LNCAP (cell line): ENCODE measurements around the gene TSSC4.

ENCODE experiments used
- TF ChIP-seq, protein P1 (sequence below): fragments of 450-650 bp; IDR thresholded peaks from 2 replicates; pipeline ENCODE4 v1.5.1; 2017; ENCODE audit warnings: mild to moderate bottlenecking

Gene TSSC4

GRCh38 chr11:2400069-2400761, at the start of gene TSSC4:
TSSC4 (plus strand) TSS chr11:2400750; CDS start chr11:2402634, 1,884 bp downstream.
- TF ChIP-seq, protein P1, sequence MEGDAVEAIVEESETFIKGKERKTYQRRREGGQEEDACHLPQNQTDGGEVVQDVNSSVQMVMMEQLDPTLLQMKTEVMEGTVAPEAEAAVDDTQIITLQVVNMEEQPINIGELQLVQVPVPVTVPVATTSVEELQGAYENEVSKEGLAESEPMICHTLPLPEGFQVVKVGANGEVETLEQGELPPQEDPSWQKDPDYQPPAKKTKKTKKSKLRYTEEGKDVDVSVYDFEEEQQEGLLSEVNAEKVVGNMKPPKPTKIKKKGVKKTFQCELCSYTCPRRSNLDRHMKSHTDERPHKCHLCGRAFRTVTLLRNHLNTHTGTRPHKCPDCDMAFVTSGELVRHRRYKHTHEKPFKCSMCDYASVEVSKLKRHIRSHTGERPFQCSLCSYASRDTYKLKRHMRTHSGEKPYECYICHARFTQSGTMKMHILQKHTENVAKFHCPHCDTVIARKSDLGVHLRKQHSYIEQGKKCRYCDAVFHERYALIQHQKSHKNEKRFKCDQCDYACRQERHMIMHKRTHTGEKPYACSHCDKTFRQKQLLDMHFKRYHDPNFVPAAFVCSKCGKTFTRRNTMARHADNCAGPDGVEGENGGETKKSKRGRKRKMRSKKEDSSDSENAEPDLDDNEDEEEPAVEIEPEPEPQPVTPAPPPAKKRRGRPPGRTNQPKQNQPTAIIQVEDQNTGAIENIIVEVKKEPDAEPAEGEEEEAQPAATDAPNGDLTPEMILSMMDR = peak; percentile 99

GRCh38 chr11:2351701-2352100, 48.8 kb upstream of the TSSC4 start:
- TF ChIP-seq, protein P1 = no peak

DNA sequence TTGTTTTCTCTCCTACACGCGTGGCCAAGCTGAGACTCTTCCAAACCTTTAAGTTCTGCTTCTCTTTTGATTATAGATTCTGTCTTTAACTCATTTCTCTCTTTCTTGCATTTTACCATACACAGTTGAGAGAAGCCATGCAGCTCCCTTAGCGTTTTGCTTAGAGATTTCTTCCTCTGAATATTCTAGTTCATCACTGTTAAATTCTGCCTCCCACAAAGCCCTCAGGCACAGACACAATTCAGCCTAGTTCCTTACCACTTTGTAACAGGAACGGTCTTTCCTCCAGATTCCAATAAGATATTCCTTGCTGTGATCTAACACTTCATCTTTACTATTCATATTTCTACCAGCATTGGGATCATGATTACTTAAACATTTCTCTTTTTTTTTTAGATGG, 48.1 kb upstream of the TSSC4 start:
- TF ChIP-seq, protein P1 = no peak

GRCh38 chr11:2355000-2355644, 45.4 kb upstream of the TSSC4 start:
- TF ChIP-seq, protein P1 = no peak

GRCh38 chr11:2357246-2357645, 43.3 kb upstream of the TSSC4 start:
- TF ChIP-seq, protein P1 = no peak

- TF ChIP-seq, protein P1 = no peak
These were observed 41.7 kb upstream of the TSSC4 start for GRCh38 chr11:2358754-2359442.

- TF ChIP-seq, protein P1 = no peak
These were observed 41.0 kb upstream of the TSSC4 start for GRCh38 chr11:2359557-2359956.
